Activated T-cell treated with anti-CD3 and anti-CD28 coated beads for 1 hour (primary cell): ENCODE measurements around the gene MMP21.

Experiments used
- DNase-seq: peaks from one replicate; pipeline ENCODE4 v3.0.0-alpha.2; 2020; ENCODE audit warnings: low read depth

Gene MMP21

DNA sequence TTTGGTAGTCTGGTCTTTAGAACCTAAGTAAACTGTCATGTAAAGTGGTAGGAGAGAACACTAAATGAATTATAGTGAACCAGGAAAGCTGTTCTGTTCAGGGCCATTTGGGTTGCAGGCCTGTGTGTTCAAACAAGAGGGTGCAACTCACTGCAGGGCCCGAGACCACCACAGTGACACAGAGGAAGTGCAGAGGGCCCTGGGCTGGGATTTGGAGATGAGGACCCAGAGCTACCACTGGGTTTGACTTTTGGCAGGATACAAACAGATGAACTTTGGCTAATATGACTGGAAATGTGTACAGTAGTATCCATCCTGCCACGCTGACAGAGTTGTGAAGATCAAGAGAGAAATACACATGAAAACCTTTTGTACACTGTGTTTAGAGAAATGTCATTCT is 9.8 kb downstream of the MMP21 start:
- DNase-seq: no peak

DNA sequence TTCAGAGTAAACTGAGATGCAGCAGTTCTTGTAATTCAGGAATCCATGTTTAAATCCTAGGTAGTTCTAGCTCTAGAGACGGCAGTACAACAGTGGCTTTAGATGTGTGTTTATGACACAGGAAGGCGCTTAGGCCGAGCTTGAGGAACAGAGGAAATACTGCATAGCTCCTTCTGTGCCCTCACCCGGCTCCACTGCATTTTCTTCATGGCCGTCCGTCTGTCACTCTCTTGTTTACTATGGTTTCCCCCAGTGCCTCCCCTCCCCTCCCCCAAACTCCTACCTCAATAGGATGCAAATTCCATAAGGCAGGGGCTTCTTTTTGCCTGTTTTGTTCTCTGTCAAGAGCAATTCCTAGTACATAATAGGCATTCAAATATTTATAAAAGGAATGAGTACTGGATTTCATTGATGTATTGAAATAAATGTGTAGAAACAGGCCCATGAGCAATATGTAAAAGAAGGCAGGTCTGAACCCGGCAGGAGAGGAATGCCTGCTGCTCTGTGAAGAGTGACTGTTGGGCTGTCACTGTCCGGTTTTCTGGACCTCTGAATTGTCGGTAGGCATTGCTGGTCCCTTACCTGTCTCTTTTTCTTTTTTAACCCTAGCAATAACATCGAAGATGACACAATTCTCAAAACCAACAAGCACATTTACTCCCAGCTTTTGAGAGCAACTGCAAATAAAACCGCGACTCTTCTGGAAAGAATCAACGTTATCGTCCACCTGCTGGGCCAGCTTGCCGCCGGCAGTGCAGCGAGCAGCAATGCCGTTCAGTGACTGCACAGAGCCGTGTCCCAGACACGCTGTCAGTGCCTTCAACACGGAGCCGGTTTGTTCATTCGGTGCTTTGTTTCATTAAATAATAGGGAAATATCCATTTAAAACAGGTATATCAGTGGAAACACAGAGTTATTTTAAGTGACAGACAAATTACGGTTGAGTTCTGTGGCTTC is 12.7 kb downstream of the MMP21 start:
- no peak for DNase-seq

DNA sequence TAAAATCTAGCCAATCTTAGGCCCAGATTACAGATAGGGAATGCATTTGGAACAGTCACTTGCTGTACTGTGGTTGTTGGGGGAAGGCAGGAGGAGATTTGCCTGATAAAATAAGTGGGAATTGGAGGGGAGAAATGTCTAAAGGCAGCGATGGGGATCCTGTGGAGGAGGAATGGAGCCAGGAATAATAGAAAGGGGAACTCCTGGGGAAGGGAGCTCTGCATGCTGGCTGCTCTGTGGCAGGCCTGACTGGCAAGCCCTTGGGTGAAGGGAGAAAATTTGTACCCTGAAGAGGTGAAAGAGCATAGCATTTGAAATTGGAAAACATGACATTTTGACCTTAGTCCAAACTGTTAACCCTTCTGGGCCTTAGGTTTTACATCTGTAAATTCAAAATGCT is 13.7 kb downstream of the MMP21 start:
- DNase-seq: no peak

DNA sequence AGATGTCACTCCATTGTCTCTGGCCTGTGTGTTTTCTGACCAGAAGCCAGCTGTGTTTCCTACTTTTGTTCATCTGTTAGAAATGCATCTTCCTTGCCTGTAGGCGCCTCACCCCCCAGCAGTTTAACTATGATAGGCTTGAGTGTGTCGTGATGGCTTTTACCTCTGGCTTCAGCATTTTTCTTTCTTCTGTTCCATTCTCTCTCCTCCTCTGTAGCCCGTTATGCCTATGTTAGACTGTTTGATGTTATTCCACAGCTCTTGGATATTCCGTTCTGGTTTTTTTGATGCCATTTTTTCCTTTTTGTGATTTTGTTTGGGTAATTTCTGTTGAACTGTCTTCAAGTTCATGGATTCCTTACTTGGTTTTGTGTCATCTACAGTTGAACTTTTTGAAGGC is 17.9 kb downstream of the MMP21 start:
- no peak for DNase-seq

DNA sequence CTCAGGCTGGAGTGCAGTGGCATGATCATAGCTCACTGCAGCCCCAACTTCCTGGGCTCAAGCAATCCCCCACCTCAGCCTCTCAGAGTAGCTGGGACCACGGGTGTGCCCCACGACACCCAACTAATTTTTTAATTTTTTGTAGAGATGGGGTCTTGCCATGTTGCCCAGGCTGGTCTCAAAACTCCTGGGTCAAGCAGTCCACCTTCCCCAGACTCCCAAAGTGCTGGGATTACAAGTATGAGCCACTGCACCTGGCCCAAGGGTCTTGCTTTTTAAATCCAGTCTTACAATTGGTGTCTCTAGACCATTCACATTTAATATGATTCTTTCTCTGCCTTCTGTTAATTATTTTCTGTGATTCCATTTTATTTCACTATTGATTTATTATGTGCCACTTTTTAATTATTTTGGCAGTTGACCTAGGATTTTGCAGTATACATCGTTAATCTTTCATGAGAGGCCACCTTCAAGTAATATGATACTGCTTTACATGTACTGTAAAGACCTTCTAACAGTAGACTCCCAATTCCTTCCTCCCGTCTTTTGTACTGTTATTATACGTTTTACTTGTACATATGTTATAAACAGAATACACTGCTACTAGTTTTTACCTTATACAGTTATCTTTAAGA is 18.7 kb downstream of the MMP21 start:
- no peak for DNase-seq

DNA sequence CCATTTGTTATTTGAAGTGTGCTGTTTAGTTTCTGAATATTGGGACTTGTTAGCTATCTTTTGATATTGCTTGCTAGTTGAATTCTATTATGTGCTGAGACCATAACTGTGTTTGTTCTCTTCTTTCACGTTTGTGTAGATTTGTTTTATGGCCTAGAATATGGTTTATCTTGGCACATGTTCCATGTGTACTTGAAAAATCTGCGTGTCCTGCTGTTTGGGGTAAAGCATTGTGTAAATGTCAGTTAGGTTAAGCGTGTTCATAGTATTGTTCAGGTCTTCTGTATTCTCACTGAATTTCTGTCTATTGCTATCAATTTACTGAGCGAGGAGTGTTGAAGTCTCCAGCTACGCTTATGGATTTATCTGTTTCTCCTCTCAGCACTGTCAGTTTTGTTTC is 19.4 kb downstream of the MMP21 start:
- no peak for DNase-seq

DNA sequence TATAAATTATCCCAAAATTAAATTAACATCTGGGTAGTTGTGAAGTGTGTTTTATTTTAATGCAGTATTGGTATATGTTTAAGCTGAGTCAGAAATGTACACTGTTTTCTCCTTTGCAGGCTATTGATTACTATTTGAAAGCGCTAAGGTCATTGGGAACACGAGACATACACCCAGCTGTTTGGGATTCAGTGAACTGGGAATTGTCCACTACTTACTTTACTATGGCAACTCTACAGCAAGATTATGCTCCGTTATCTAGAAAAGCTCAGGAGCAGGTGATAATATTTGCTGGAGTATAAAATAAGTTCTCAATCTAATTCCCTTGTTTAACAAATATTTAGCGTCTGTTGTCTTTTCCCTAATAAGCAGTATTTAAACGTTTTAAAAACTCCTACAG is 28.2 kb downstream of the MMP21 start:
- no peak for DNase-seq

DNA sequence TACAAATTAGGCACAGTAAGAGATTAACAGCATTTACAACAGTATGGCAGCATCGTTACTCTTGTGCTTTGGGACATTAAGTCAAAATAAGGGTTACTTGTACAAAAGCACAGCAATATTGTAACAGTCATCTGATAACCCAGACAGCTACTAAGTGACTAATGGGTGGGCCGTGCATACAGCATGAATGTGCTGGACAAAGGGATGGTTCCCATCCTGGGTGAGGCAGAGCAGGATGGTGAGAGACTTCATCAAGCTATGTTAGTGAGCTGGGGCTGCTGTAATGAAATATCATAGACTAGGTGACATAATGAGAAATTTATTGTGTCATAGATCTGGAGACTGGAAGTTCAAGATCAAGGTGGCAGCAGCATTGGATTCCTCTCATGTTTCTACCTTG is 30.7 kb downstream of the MMP21 start:
- DNase-seq: no peak

DNA sequence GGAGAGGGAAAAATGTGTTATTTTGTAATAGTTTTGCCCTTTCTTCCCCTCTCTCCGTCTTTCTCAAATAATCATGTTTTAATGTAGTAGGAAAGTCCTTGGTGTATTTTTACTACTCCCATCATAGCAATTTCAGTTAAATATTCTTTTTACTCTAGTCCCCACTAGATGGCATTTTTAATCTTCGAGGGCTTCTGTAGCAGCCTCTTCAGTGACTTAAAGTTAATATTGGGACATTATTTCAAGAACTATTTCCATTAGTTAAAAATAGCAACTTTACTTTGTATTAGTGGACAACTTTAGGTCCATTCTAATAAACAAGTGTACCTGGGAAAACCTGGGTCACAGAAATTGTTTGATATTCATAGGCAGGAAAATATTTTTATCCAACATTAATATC is 33.2 kb downstream of the MMP21 start:
- no peak for DNase-seq

DNA sequence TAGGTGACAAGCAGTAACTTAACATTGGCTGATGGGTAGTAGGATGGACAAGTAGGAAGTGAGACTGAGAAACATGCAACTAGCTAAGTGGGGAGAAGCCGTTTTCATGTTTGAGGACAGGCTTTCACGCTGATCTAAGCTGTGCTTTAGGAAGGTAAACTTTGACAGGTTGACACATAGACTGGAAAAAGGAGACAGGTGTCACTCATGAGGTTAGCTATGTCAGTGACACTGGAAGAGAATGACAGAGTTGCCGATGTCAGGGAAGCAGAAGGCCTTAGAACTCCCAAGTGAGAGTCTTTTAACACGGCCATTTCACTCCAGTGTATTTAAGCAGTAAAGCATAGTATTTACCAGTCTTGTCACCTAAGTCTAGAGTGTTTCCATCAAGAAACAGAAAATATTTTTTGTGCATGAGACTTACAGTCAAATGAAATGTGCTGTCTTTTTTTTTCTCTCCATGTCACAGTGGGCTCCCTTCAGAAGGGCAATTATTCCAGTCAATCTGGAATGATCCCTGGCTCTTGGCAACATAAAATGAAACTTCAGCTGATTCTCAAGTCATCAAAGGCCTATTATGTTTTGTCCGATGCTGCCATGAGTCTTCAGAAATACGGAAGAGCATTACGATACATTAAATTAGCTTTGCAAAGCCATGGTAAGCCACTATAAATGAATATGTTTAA is 35.5 kb downstream of the MMP21 start:
- DNase-seq: no peak

DNA sequence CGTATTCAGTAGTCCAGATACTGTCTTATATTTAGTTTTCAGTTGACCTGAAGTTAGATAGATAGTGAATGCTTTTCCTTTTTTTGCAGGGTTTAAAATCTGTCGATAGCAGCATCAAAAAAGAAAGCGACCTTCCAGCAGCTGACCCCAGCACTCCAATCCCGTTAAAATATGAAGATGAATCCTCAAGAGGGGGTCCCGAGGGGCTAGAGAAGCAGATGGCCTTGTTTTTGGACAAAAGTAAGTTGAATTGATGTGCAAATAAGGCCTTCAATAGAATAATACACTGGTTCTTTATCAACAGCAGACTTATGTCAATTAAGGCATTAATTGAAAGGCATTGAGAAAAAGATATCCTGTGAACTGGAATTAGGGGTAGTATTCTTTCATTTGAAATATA is 37.4 kb downstream of the MMP21 start:
- DNase-seq: no peak

DNA sequence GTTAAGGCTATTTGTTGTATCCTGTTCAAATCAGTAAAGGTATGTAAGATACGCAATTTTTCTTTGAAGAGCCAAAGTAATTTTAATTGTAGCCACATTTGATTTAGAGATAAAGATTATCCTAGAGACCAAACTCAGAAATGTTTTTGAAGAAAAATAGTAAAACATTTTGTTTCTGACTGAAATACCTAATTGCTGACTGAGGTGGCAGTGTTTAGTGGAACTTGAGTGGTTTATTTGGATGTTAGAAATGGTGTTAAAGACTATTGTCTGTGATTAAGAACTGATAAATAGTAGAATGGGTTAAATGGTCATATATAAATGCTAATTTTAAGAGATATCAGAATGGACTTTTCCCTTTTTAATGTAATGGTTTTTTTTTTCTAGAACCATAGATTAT is 40.8 kb downstream of the MMP21 start:
- no peak for DNase-seq

DNA sequence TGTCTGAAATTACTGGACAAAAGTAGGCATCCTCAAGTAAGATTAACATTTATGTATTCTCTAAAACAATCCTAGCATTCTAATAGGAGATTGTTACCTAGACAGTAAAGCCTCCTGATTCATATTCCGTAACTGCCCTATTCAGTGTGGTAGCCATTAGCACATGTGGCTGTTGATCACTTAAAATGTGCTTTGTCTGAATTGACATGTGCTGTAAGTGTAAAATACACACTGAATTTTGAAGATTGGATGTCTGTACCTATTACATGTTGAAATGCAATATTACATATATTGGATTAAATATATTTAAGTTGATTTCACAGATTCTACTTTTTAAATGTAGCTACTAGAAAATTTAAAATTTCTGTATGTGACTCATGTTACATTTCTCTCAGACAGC is 41.5 kb downstream of the MMP21 start:
- DNase-seq: no peak

DNA sequence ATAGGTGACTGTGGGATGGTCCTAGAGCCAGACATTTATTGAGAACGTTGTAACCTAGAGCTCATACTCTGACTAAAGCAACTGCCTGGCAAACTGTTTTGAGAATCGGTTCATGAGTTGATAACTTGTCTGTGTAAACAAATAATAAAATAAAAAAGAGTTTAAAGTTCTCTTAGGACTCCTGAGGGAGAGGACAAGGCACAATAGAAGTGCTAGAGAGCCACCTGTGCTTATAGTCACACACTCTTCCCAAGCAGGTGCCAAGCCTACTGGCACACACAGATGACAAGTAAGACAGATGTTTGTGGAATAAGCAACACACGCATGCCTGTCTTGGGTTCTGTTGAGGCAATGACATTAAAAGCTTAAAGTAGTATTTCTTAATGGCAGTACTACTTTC is 48.2 kb downstream of the MMP21 start:
- no peak for DNase-seq

DNA sequence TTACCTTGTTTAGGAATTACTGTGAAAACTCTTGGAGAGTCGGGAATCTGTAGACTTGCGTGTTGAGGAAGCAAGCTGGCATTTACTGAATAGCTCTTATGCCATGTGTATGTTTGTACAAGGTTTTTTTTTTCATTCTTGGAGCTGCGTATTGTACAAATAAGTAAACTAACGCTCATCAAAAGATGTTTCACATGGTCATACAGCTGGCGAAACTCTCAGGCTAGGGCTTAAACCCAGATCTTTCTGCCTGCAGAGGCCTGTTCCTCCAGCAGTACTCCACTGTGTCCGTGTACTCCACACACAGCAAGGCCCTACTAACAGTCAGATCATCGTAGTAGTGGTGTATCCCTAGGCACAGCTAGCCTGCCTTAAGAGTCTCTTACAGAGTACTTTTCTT is 48.7 kb downstream of the MMP21 start:
- no peak for DNase-seq

DNA sequence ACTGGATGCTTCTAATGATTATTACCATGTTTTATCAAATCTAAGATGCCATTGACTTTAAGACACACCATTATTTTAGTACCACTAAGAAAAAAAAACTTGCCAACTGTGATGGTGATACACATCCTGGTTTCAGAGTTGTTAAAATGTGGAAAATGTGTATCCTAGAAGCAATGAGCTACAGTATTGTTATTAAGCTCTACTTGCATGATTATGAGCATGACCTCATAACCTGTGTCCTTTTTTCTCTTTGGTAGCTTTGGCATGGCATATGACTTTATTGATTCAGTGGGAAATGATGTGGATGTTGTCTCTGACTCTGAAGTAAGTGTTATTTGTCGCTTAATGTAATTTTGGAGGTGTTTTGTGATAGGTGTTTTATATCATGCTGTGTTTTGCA is 52.8 kb downstream of the MMP21 start:
- DNase-seq: no peak

DNA sequence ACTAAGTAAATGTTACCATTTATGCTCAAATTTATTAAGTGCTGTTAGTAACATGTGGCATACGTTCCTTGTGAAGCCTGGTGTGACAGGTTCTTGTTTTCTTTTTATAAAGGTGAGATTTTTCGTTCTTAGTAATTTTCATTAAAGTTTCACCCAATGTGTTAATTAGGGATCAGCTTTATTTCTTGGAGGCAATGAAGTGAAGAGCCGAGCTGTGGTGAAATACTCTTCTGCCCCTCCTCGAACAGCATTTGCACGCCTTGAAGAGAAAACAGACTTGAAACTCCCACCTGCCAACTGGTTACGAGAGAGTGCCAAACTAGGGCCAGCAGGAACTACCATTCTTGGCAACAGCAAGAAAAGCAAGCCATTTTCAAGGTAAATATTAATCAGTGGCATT is 54.6 kb downstream of the MMP21 start:
- DNase-seq: no peak

DNA sequence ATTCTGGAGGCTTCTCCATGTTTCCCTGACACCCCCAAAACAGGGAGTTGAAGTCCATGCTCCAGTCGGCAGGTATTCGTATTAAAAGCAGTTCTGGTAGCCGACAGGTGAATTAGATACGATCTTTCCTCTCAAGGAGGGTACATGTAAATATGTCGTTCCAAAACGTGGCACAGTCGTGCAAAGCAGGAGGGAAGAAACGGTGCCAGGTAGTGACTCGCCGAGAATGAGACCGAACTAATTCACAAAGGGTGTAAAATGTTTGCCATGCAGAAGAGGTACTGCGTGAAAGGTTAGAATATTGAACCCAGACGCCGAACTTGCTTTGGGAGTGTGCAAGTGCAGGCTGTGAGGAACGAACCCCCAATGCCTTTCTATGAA is 55.6 kb downstream of the MMP21 start:
- DNase-seq: no peak

DNA sequence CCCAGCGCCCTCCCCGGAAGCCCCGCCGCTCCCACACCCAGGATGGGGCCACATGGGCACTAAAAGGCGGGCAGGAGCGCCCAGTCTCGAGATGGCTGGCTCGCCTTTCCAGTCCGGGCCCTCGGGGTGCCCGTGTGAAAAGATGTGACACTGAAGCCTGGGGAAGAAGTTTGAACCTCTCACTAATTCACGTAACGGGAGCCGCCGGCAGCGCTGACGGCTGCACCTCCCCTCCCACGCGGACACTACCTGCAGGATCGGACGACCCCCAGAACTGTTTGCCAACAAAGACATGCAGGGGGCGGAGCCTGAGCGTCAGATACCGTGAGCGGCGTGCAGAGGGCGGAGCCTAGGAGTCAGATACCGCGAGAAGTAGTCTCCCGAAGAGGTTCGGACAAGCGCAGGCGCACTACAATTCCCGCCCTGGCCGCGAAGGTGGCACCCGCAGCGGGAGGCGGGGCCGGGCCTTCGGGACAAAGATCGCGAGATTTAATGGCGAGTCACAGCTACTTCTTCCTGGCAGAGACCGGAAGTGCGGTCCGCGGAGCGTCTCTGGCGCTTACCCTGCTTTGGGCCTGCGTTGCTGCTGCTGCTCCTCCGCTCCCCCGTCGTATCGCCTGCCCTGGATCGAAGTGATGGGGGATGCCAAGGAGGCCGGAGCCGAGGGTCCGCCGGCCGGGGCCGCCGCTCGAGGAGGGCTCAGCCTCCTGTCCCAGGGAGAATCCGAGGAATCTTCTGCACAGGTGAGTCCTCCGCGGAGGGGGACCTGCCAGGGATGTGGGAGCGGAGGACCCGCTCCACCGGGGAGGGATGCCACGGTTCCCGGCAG is 56.2 kb downstream of the MMP21 start, which contains the start of gene EDRF1:
Gene EDRF1 (plus strand): TSS at position 537 of the 829 bp plus-strand sequence. CDS start 99 bp downstream, at position 636.
- DNase-seq: peak; percentile 98
